Measurements from ENCODE around the gene ST6GALNAC6. TPM values are rescaled to one million over a fixed set of nuclear protein-coding genes. Genes with fewer than 3 reads are reported as not detected.

ST6GALNAC6 gene
- total and polyA plus RNA-seq, 11 donors, result 28.4 to 75.9 (median 43.2) TPM

- H3K9me3 ChIP-seq, result no peaks in the 10 kb centered on the region
- intact Hi-C loops (cut with DNase I), result loop anchor here in 2 of 10 donors (1.0 to 5.0 kb wide), 2 partner anchors 88 to 171 kb away; no protein-coding TSS in a partner anchor
- 27 to 62% (median 45%) methylated on average over 3 of the region's 3 CpGs for WGBS, 4 donors
- peak overlapping the region in 11 of 12 donors; percentile 1 to 85 (median 57) for H3K27ac ChIP-seq
- no peaks in the 10 kb centered on the region for H3K27me3 ChIP-seq
- ATAC-seq, result no peak
- H3K36me3 ChIP-seq, result peaks cover 0 to 32% (median 18%) of the 10 kb centered on the region in 9 donors
- H3K4me3 ChIP-seq, result no peak overlapping the region
- TF ChIP-seq CTCF (IDR thresholded peaks at IDR 0.05) (no peak), POLR2A (IDR thresholded peaks at IDR 0.05) (no peak)
- H3K4me1 ChIP-seq, result peaks cover 0 to 67% (median 38%) of the 10 kb centered on the region in 12 donors
- peak in 1 of 5 donors; percentile 41 for DNase-seq
Measured at GRCh38 chr9:127946728-127947127, 47.3 kb upstream of the ST6GALNAC6 start.

GRCh38 chr9:127945942-127946341 lies 46.5 kb upstream of the ST6GALNAC6 start:
- TF ChIP-seq POLR2A (IDR thresholded peaks at IDR 0.05) (no peak), CTCF (IDR thresholded peaks at IDR 0.05) (no peak)
- Histone ChIP-seq H3K27me3 (no peaks in the 10 kb centered on the region), H3K4me1 (peaks cover 0 to 61% (median 34%) of the 10 kb centered on the region in 12 donors), H3K36me3 (peaks cover 0 to 32% (median 18%) of the 10 kb centered on the region in 9 donors), H3K9me3 (no peaks in the 10 kb centered on the region), H3K27ac (peak overlapping the region in 11 of 12 donors; percentile 1 to 85 (median 57)), H3K4me3 (no peak overlapping the region)
- WGBS, 4 donors, result 66 to 81% (median 76%) methylated on average over 8 to 9 of the region's 9 CpGs
- ATAC-seq (no peak), DNase-seq (peak in 1 of 5 donors; percentile 23)
- intact Hi-C loops (cut with DNase I), result loop anchor here in 1 of 10 donors (5.0 kb wide), 1 partner anchor 171 kb away; no protein-coding TSS in a partner anchor

GRCh38 chr9:127945338-127945737 lies 45.9 kb upstream of the ST6GALNAC6 start:
- Histone ChIP-seq H3K27ac (peak overlapping the region in 5 of 12 donors; percentile 20 to 85 (median 60)), H3K9me3 (no peaks in the 10 kb centered on the region), H3K27me3 (no peaks in the 10 kb centered on the region), H3K4me1 (peaks cover 0 to 55% (median 28%) of the 10 kb centered on the region in 12 donors), H3K4me3 (no peak overlapping the region), H3K36me3 (peaks cover 0 to 36% (median 18%) of the 10 kb centered on the region in 9 donors)
- intact Hi-C loops (cut with DNase I), result loop anchor here in 1 of 10 donors (5.0 kb wide), 1 partner anchor 172 kb away; no protein-coding TSS in a partner anchor
- 88 to 94% (median 92%) methylated on average over 21 to 24 of the region's 24 CpGs for WGBS, 4 donors
- TF ChIP-seq POLR2A (IDR thresholded peaks at IDR 0.05), result no peak
- no peak for TF ChIP-seq CTCF (IDR thresholded peaks at IDR 0.05)
- DNase-seq (no peak), ATAC-seq (no peak)

- Histone ChIP-seq H3K27ac (peak overlapping the region in 2 of 12 donors; percentile 38 to 60), H3K4me3 (no peak overlapping the region), H3K9me3 (no peaks in the 10 kb centered on the region), H3K4me1 (peaks cover 0 to 49% (median 23%) of the 10 kb centered on the region in 12 donors), H3K36me3 (peaks cover 0 to 36% (median 18%) of the 10 kb centered on the region in 9 donors), H3K27me3 (no peaks in the 10 kb centered on the region)
- 94 to 95% (median 94%) methylated on average over 33 to 38 of the region's 38 CpGs for WGBS, 4 donors
- TF ChIP-seq POLR2A (IDR thresholded peaks at IDR 0.05) (no peak), CTCF (IDR thresholded peaks at IDR 0.05) (no peak)
- ATAC-seq (no peak), DNase-seq (peak in 1 of 5 donors; percentile 24)
- intact Hi-C loops (cut with DNase I), result loop anchor here in 5 of 10 donors (5.0 kb wide), 1 partner anchor 173 kb away; no protein-coding TSS in a partner anchor
Measured at GRCh38 chr9:127944586-127945218, 45.3 kb upstream of the ST6GALNAC6 start.

Measured in heart left ventricle (tissue), 16 donors.